DND-41 (cell line): ENCODE data around the gene GATAD2B.

Source experiments
- EZH2 ChIP-seq: IDR thresholded peaks from 3 replicates; pipeline ENCODE4 v1.6.1; 2012; ENCODE audit warnings: borderline replicate concordance, low read depth, mild to moderate bottlenecking, moderate library complexity, low read length, inconsistent platforms; ENCODE audit not compliant: severe bottlenecking
- TF ChIP-seq, protein P1 (sequence below): IDR thresholded peaks from 2 replicates; pipeline ENCODE4 v1.5.1; 2012; ENCODE audit warnings: borderline replicate concordance, low read length, moderate library complexity, mild to moderate bottlenecking; ENCODE audit not compliant: poor library complexity, severe bottlenecking; ENCODE audit errors: extremely low read depth

DNA sequence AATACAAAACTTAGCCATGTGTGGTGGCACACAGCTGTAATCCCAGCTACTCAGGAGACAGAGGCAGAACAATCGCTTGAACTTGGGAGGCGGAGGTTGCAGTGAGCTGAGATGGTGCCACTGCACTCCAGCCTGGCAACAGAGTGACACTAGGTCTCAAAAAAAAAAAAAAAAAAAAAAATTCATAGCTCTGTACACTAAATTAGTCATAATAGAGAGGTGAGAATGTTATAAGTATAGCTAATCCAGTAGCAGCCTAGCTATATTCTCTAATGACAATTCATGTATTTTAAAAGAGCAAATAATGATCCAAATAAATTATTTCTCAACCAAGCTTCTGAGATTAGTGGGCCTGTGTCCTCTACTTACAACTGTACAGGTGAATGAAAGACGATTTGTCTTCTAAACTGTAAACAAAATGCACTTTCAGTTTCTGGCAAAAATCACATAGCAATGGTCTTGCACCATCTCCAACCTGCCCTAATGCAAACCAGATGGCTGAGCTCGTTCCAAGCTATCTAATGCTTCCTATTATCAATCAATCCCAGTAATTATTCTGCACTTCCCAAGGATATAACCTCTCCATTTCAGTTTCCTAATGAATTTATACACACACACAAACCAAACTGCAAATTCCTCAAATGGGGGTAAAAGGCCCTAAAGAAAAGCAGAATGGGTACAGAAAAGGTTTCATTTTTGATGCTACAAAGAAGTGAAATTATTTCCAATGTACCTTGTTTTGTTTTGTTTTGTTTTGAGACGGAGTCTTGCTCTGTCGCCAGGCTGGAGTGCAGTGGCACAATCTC lies 56.5 kb downstream of the GATAD2B start:
- TF ChIP-seq, protein P1, sequence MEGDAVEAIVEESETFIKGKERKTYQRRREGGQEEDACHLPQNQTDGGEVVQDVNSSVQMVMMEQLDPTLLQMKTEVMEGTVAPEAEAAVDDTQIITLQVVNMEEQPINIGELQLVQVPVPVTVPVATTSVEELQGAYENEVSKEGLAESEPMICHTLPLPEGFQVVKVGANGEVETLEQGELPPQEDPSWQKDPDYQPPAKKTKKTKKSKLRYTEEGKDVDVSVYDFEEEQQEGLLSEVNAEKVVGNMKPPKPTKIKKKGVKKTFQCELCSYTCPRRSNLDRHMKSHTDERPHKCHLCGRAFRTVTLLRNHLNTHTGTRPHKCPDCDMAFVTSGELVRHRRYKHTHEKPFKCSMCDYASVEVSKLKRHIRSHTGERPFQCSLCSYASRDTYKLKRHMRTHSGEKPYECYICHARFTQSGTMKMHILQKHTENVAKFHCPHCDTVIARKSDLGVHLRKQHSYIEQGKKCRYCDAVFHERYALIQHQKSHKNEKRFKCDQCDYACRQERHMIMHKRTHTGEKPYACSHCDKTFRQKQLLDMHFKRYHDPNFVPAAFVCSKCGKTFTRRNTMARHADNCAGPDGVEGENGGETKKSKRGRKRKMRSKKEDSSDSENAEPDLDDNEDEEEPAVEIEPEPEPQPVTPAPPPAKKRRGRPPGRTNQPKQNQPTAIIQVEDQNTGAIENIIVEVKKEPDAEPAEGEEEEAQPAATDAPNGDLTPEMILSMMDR = no peak
- TF ChIP-seq EZH2 = no peak
